NCI-H748 (cell line): ENCODE data around the gene C12orf43.

Source experiments
- DNase-seq: peaks from one replicate; lab custom pipeline; 2025; ENCODE audit not compliant: unreplicated experiment; lab: John Stamatoyannopoulos, UW

The C12orf43 gene

GRCh38 chr12:121033625-121034349, 17.5 kb upstream of the C12orf43 start:
- DNase-seq = no peak

- DNase-seq = no peak
Observed at GRCh38 chr12:121030576-121031212, 14.4 kb upstream of the C12orf43 start.

GRCh38 chr12:121026274-121027045, 10.2 kb upstream of the C12orf43 start:
- DNase-seq = no peak

- no peak for DNase-seq
Observed at GRCh38 chr12:121025442-121026226, 9.3 kb upstream of the C12orf43 start.

- no peak for DNase-seq
Observed at GRCh38 chr12:121023799-121024198, 7.5 kb upstream of the C12orf43 start.

- no peak for DNase-seq
Observed at GRCh38 chr12:121022713-121023112, 6.4 kb upstream of the C12orf43 start.

- DNase-seq = no peak
Observed at GRCh38 chr12:121021754-121022153, 5.5 kb upstream of the C12orf43 start.

GRCh38 chr12:121018860-121019617, 2.8 kb upstream of the C12orf43 start:
- no peak for DNase-seq

GRCh38 chr12:121017966-121018491, 1.7 kb upstream of the C12orf43 start:
- no peak for DNase-seq

- DNase-seq = no peak
Observed at GRCh38 chr12:121013715-121014114, 2.6 kb downstream of the C12orf43 start.

- DNase-seq = no peak
Observed at GRCh38 chr12:121011820-121012219, 4.5 kb downstream of the C12orf43 start.

- no peak for DNase-seq
Observed at GRCh38 chr12:121010860-121011259, 5.4 kb downstream of the C12orf43 start.

GRCh38 chr12:121009741-121010140, 6.5 kb downstream of the C12orf43 start:
- DNase-seq = peak; percentile 19

GRCh38 chr12:121008347-121009098, 7.8 kb downstream of the C12orf43 start:
- no peak for DNase-seq

- peak; percentile 68 for DNase-seq
Observed at GRCh38 chr12:121005346-121005815, 10.9 kb downstream of the C12orf43 start.

- DNase-seq = no peak
Observed at GRCh38 chr12:121004253-121004815, 12.0 kb downstream of the C12orf43 start.

GRCh38 chr12:121003650-121004049, 12.6 kb downstream of the C12orf43 start:
- no peak for DNase-seq

GRCh38 chr12:121001841-121002483, 14.3 kb downstream of the C12orf43 start:
- DNase-seq = no peak
